Pons (tissue), 1 donor: ENCODE results near the gene ELP4.
A peak's percentile ranks its signal among the peaks of the same experiment; 100 is the strongest.
"Not testable (repeated sequence)": the region's sequence is repeated elsewhere in the genome, so short reads cannot be mapped to it uniquely, and the experiment has no call there.

ENCODE experiments used
- DNase-seq: peaks from one replicate; pipeline ENCODE4 v3.0.0-alpha.2; 2016; ENCODE audit warnings: low spot score

The ELP4 gene

GRCh38 chr11:31542862-31543261 lies 33.3 kb downstream of the ELP4 start:
- DNase-seq = no peak

- DNase-seq = no peak
These were observed 46.4 kb downstream of the ELP4 start for GRCh38 chr11:31555938-31556337.

GRCh38 chr11:31558001-31558400 lies 48.4 kb downstream of the ELP4 start:
- DNase-seq = peak; percentile 57

GRCh38 chr11:31560842-31561476 lies 51.4 kb downstream of the ELP4 start:
- DNase-seq = no peak

GRCh38 chr11:31564517-31564916 lies 55.0 kb downstream of the ELP4 start:
- not testable (repeated sequence) for DNase-seq

GRCh38 chr11:31574133-31574532 lies 64.6 kb downstream of the ELP4 start:
- DNase-seq = not testable (repeated sequence)

- DNase-seq = not testable (repeated sequence)
These were observed 66.2 kb downstream of the ELP4 start for GRCh38 chr11:31575764-31576163.

- not testable (repeated sequence) for DNase-seq
These were observed 69.8 kb downstream of the ELP4 start for GRCh38 chr11:31579412-31579811.

- no peak for DNase-seq
These were observed 73.1 kb downstream of the ELP4 start for GRCh38 chr11:31582697-31583096.

GRCh38 chr11:31598454-31598853 lies 88.9 kb downstream of the ELP4 start:
- DNase-seq = no peak

GRCh38 chr11:31601635-31602282 lies 92.2 kb downstream of the ELP4 start:
- no peak for DNase-seq

- DNase-seq = no peak
These were observed 97.3 kb downstream of the ELP4 start for GRCh38 chr11:31606893-31607292.

GRCh38 chr11:31607914-31608313 lies 98.3 kb downstream of the ELP4 start:
- DNase-seq = no peak

GRCh38 chr11:31608995-31609394 lies 99.4 kb downstream of the ELP4 start:
- DNase-seq = no peak

- no peak for DNase-seq
These were observed 101.0 kb downstream of the ELP4 start for GRCh38 chr11:31610544-31610943.

- DNase-seq = no peak
These were observed 107.7 kb downstream of the ELP4 start for GRCh38 chr11:31617246-31617645.

GRCh38 chr11:31619980-31620379 lies 110.4 kb downstream of the ELP4 start:
- no peak for DNase-seq

GRCh38 chr11:31620434-31620833 lies 110.9 kb downstream of the ELP4 start:
- DNase-seq = no peak

- no peak for DNase-seq
These were observed 116.3 kb downstream of the ELP4 start for GRCh38 chr11:31625868-31626267.

- DNase-seq = no peak
These were observed 118.5 kb downstream of the ELP4 start for GRCh38 chr11:31628111-31628510.

GRCh38 chr11:31636983-31637382 lies 127.4 kb downstream of the ELP4 start:
- DNase-seq = no peak

- no peak for DNase-seq
These were observed 131.0 kb downstream of the ELP4 start for GRCh38 chr11:31640611-31641010.

- no peak for DNase-seq
These were observed 132.0 kb downstream of the ELP4 start for GRCh38 chr11:31641477-31642062.

- peak; percentile 22 for DNase-seq
These were observed 134.3 kb downstream of the ELP4 start for GRCh38 chr11:31643857-31644256.
